Stimulated activated CD4-positive, alpha-beta T cell treated with anti-CD3 and anti-CD28 coated beads, Interleukin-15, amount 100 ng/mL, for 48 hours (primary cell): ENCODE data around the gene B4GALNT1.
"Not testable (repeated sequence)": the region's sequence is repeated elsewhere in the genome, so short reads cannot be mapped to it uniquely, and the experiment has no call there.

Source experiments
- DNase-seq, 2 donors: peaks; one replicate each; pipeline ENCODE4 v3.0.0-alpha.2; 2020; ENCODE audit warnings: low read depth in 2 of 2

B4GALNT1 gene

DNA sequence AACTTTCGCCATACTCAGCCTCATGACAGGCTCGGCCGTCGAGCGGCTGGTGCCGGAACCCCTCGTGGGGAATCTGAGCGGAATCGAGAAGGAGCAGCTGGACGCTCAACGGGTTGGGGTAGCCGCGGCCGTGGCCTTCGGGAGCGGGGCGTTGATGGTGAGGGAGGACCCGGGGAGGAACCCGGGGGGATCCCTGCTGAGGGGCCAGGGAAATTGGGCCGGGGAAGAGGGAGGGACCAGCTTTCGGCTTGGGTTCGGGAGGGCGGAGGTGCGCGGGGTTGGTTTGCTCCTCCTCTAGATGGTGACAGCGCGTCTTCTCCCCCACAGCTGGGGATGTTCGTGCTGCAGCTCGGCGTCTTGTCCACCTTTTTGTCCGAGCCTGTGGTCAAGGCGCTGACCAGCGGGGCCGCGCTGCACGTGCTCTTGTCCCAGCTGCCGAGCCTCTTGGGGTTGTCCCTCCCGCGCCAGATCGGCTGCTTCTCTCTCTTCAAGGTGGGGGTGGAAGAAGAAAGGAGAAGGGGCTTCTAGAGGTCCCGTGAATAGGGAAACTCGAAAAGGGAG is 12.0 kb downstream of the B4GALNT1 start:
- DNase-seq = no peak

DNA sequence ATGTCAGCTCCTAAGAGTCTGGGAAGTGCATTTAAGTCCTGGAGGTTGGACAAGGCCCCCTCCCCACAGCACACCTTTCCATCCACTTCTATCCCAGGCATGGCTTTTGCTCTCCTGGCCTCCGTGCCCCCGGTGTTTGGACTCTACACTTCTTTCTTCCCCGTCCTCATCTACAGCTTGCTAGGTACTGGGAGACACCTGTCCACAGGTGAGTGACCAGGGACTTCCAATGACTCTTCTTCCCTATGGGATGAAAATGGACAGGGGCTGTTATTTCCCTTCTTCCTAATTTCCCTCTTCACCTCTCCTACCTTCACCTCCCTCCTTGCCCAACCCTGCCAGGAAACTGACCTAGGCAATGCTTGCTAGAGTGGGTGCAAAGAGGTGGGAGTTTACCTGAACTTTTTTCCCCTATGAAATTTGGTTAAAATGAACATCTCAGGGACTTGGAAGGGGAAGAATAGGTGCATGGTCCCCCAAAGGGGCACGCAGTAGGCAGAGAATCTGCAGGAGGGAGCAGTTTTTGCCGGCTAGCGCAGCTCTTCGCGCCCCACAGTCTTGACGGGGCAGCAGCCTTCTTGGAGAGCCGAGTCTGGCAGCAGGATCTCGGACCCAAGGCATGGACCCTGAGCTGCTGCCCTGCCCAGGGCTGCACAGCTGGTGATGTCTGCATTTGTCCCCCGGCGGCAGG is 12.6 kb downstream of the B4GALNT1 start:
- no peak for DNase-seq

DNA sequence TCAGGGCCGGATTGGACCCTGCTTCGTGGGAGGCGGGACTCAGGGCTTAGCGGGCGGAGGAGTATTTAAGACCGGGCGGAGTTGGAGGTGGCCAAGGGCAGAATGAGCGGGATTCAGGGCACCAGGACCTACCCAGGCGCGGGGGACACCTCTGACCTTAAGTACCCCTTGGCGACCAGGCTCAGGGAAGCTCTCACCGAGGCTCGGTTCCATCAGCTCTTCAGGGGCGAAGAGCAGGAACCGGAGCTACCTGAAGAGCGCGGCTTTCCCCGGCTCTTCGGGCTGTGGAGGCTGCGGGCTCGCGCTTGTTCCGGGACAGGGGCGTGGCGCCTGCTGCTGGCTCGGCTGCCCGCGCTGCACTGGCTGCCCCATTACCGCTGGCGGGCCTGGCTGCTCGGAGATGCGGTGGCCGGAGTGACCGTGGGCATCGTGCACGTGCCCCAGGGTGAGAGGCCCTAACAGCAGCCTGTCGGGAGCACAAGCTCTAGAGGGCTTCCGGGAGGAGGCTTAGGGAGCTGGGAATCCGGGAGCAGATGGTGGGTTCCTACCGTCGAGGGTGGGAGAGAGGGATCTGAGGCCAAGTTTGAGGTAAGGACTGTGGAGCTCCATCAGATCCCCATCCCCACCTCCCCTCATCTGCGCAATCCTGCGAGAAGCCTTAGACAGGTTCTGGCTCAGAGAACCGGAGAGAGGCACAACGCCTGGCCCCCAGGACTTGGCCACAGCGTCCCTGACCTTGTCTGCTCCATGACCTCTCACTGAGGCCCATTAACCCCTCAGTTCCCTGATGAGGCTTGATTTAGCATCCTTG is 13.4 kb downstream of the B4GALNT1 start:
- DNase-seq = no peak

DNA sequence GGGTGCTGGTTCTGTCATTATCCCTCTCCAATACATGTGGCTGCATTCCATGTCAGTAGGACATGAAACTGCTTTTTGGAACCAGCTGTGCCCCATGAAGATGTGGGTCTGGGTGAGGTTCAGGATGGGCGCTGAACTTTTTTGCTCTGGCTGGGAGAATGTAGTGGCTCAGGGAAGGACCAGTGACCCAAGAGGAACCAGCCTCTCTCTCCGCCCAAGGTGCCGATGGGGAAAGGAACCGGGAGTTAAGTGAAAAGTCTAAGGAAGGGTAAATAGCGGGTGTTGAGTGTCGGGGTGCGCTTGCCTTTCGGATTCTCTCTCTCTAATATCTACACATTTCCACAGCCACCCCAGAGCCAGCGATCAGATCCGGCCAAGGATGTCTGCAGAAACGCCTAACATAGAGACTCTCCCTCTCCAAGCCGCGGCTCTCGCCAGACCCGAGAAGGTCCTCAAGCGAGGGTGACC is 14.0 kb downstream of the B4GALNT1 start:
- no peak for DNase-seq

DNA sequence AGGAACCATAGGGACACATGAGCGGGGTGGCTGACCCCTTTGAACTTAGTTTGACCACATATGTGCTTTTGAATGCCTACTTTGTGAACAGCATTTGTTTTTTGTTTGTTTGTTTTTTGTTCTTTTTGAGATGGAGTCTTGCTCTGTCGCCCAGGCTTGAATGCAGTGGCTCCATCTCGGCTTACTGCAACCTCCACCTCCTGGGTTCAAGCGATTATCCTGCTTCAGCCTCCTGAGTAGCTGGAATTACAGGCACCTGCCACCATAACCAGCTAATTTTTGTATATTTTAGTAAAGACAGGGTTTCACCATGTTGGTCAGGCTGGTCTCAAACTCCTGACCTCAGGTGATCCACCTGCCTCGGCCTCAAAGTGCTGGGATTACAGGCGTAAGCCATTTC is 14.6 kb downstream of the B4GALNT1 start:
- not testable (repeated sequence) for DNase-seq

DNA sequence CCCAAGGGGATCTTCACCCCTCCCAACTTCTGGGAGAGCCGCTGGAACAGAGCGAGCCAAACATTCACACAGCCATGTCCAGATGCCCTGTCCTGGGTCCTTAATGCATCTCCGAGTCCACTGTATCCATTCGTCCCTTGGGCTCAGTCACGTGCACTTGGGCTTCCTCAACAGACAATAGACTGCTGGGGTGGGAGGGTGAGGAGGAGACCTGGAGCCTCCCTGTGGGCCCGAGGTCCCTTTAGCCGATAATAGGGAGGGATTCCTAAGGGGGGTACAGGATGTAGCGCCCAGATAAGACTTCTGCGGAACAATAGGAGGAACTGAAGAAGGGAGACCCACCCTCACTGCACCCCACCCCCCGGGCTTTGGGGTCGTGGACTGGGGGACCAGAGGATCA is 15.1 kb downstream of the B4GALNT1 start:
- DNase-seq = no peak

DNA sequence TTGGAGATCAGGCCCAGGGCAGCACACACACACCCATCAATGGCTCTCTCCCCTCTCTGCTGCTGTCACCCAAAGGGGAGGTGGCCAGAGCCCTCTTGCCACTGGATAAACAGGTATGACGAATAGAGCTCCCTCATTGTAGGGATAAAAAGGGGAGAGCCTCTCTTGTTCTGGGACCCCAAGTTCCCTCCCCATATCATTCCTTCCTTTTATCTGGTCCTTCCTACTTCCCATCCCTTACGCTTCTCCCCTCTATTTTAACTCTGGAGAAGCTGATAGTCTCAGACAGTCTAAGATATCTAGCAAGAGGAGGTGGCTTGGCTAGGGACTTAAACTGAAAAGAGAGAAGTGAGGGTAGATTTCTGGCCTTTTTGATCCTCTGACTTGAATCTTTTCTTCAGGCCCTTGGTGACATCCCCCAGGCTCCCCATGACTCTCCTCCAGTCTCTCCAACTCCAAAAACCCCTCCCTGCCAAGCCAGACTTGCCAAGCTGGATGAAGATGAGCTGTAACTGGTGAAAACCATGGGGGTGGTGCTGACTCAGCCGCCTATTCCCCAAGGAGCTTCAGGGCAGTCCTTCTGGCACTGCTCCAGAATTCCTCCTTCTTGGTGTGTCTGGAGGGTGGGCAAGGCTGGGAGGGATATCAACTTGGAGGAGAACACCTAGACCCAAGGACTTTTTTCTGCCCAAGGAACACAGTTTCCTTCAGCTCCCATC is 16.5 kb downstream of the B4GALNT1 start:
- DNase-seq = no peak

DNA sequence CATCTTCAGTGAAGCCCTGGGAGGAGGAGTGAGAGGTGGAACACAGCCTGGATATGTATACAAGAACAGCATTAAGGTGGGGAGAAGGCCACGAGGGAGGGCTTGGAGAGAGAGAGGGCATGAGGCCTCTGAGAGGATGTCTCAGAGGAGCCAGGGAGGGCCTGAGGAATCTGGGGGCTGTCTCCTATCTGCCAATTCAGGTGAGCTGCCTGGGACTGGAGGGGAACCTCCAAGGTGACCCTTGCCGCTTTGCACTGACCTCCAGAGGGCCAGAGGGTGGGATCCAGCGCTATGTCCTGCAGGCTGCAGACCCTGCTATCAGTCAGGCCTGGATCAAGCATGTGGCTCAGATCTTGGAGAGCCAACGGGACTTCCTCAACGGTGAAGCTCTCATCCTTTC is 17.4 kb downstream of the B4GALNT1 start:
- no peak for DNase-seq

DNA sequence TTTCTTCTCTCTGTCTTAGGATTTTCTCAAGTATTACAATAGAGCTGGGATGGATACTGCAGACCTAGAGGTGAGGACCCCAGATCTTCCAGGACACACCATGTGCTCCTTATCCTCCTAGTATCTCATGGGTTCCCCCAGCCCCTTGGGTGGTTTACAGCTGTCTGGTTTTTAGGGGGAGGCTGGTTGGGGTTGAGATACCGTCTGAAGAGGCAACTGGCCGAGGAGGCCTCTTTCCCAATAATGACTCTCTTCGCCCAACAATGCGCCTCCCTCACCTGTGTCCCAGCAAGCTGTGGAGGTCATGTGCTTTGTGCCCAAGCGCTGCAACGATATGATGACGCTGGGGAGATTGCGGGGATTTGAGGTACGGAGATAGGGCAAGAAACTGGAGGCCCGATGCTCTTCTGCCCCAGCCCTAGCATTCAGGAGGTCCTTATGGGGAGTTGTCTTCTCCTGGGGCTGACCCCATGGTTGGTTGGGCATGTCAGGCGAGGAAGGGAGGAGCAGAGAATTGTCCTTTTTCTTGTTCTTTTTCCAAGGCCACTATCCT is 18.0 kb downstream of the B4GALNT1 start:
- no peak for DNase-seq

DNA sequence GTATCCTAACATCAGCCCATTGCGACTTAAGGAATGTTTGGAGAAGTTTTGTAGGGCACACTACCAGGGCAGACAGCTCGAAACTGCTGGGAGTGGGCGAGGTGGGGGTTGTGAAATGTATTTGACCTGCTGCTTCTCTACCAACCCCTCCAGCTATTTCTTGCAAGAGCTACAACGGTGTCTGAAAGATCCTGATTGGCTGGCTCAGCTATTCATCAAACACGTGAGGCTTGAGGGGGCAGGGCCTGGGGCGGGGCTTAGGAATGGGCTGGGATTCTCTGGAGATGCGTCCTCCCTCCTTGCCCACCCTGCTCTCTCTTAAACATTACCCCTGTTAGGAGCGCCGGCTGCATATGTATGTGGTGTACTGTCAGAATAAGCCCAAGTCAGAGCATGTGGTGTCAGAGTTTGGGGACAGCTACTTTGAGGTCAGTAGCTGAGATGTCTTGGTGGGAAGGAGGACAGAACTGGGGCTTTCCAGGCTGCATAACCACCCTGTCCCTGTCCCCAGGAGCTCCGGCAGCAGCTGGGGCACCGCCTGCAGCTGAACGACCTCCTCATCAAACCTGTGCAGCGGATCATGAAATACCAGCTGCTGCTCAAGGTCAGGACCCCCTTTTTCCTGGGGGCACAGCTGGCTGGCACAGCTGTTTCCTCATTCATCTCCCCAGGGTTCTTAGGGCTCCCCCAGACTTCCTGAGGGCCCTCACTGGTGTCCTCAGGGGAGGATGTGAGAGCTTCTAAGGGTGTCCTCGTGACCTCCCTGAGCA is 18.6 kb downstream of the B4GALNT1 start:
- no peak for DNase-seq

DNA sequence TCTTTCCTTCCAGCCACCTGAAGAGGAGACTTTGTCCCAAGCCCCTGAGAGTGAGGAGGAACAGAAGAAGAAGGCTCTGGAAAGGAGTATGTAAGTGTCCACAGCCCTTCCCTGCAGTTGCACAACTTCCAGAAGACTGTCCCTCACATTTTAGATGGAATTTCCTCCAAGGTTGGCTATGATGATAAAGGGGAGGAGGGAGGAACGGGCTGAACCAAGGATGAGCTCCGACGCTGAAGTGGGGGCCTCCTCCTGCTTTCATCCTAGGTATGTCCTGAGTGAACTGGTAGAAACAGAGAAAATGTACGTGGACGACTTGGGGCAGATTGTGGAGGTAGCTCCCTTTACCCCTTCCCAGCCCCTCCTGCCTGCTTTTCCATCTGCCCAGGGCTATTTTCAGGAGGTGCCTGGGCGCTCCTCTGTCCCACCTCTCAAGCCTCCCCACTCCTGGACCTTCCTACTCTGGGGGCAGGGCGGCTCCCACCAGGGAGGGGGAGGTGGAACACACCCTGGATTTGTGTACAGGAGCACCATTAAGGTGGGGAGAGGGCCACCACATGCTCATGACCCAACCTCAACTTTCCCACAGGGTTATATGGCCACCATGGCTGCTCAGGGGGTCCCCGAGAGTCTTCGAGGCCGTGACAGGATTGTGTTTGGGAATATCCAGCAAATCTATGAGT is 19.4 kb downstream of the B4GALNT1 start:
- no peak for DNase-seq

DNA sequence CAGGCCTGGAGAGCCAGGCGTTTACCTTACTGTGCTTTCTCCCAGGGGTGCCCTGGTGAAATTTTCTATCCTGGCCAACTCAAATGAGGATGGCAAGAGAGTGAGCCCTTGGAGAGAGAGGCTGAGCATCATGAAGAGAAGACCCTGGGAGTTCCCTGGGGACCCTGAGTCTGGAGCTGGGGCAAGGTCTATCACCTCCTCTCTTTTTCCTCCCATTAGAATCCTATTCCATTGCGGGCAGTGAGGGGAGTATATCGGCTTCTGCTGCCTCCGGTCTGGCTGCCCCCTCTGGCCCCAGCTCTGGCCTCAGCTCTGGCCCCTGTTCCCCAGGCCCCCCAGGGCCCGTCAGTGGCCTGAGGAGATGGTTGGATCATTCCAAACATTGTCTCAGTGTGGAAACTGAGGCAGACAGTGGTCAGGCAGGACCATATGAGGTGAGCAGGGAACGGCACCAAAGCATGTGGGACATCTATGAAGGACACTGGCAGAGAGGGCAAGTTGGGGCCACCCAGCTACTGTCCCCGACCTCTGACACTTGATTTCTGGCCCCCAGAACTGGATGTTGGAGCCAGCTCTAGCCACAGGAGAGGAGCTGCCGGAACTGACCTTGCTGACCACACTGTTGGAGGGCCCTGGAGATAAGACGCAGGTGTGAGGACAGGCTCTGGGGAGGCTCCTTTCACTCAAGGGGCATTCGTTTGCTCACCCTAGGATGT is 20.1 kb downstream of the B4GALNT1 start:
- no peak for DNase-seq

DNA sequence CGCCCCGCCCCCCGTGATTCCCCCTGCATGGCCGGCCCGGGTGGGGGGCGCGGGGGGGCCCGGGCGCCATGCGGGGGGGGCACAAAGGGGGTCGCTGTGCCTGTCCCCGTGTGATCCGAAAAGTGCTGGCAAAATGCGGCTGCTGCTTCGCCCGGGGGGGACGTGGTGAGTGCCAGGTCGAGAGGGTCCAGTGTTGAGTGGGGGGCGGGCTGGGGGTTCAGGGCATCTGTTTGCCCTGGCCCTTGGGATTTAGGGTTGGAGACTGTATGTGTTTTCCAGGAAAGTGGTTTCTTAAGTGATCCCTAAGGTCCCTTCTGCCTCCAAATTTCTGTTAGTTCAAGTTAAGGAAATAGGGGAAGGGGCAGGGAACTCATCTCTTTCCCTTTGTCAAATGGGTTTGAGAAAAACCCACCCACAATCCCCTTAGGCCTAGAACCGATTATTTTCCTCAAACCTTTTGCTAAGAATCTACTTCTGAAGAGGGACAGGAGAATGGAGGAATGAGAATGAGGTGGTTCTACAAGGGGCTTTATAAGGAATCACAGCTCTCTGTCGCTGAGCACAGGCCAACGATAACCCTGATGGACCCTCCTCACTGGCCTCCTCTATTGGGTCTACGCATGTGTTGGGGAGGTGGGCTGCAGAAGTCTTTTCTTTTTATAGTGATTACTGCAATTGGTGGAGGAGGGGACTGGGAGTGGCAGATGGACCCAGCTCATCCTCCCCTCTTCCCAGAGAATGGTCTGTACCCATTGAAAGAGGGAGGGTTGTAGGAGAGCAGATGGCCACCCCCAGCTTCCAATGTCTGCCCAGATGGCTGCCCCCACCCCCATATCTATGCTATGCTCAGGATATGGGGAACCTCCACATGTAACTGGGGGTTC is 20.9 kb downstream of the B4GALNT1 start:
- DNase-seq = no peak

DNA sequence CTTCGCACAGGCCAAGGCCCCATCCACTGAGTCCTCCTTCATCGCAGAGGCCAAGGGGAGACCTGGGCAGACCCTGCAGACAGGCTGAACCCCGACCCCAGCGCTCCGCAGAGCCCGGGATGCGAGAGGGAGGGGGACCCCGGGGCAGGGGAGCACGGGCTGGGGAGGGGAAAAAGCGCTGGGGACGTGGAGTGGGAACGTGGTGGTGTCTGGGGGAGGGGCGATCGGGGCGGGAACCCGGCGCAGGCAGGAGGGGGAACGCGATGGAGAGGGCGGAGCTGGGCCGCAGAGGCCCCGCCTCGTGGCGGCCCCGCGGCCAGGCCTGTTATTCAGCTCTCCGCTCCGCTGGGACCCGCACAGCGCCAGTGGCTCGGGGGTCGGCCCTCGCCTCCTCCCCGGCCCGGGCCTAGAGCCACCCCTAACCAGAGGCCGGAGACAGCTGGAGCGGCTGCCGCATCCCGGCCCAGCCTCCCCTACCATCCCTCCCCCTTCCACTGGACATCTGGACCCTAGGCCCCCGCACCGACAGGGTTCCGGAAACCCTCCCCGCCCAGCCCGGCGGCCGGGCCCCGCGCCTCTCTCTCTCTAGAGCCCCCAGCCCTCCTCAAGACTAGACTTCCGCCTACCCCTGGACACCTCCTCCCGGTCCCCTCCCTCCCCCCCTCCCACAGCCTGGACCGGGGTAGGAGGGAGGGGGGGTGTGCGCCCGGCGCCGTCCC is 21.7 kb downstream of the B4GALNT1 start, which contains the start of gene ARHGEF25:
ARHGEF25 (plus strand) TSS at position 328 of the 719 bp plus-strand sequence. CDS start 460 bp downstream, outside the sequence.
- peak in 1 of 2 donors; percentile 42 for DNase-seq

DNA sequence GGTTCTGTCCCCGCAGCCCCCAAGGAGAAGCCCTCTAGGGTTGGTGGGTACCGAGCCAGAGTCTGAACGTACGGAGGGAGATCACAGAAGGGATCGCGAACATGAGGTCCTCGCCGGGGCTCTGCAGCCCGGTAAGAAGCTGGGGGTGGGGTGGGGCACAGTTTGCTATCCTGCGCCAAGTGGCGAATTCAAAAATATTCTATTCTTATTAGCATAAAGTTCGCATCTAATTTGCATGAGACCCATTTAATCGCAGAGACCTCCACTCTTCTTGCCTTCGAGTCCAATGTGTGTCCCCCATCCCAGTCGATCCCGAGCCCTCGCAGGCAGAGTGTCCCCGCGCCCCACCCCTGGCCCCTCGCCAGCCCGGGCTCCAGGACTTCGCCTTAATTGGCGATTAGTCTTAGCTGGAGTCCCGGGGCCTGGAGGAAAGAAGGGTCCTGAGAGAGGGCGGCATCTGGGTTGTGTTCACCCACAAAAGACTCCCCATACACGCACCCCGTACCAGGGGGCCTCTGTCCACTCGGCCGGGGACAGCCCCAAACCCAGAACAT is 22.4 kb downstream of the B4GALNT1 start:
- no peak for DNase-seq

DNA sequence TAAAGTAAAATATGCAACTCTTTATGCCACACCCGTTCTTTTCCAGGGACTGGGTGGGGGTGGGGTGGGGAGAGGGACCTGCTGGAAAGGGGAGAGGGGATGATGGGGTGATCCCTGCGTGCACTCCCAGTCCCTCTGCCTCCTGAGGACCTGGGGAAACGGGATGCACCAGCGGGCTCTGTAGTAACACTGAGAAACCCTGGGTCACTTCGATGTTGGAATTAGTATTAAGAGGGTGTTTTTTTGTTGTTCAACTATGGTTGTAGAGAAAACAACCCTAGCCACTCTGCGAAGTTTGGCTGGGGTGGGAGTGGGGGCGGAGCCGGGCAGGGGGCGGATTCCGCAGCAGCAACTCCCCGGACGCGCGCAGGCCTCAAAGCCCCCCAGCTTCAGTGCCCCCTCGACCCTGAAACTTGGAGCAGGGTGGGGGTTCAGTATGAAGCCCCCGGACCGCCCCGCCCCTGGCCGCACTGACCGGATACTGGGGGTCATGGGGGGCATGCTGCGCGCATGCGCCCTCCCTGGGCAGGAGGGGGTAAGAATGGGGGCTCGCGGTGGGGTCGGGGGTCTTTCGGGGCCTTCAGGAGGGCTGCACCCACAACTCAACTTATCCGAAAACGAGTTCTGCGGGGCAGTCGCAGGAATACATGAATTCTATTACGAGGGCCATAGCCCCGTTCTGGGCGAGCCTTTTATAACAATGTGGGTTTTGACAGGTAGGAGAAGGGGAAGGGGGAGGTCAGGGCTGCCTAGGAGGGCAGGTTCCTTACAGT is 23.0 kb downstream of the B4GALNT1 start:
- DNase-seq = no peak
